Globus pallidus (tissue), 1 donor: ENCODE results near the gene CRYBG1.

Experiments
- DNase-seq: peaks from one replicate; pipeline ENCODE4 v3.0.0-alpha.2; 2015; ENCODE audit warnings: low spot score

Gene CRYBG1

DNA sequence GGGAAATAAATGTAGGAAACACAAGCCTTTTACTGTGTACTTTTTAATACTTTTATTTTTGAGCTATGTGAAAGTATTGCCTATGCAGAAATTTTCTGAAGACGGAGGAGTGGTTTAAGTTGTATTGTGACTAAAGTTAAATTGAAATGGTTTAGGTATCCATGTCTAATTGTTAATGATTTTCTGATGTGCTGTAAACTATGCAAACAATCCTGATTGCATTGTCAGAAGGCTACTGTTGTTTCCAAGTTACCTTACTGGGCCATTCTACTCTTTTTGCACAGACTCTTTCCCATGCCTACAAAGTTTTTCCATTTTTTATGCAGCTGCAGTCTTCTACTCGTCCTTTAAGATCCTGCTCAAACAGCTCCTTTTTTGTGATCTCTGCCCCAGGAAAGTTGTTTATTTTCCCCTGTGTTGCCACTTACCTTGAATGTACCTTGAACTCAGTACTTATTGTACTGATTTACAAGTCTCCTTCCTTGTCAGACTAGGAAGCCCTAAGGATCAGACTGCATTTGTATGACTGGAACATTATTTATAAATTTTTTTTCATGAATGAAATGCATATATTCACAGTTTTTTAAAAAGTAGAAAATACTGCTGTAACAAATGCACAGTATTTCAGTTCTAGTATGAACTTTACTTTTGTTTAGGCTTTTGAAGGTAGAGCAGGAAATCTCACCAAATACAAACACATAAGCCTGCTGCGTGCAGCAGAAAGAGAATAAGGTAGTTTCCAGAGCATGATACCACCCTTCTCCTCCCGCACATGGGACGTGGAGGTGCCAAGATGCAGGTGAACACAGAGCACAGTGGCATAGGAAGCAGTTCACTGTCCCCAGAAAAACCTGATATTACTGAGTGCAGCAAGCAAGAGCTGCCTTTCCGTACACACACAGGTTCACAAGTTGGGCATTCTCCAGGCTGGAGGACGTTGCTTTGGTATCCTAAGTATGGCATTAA is 97.8 kb downstream of the CRYBG1 start:
- DNase-seq = no peak

DNA sequence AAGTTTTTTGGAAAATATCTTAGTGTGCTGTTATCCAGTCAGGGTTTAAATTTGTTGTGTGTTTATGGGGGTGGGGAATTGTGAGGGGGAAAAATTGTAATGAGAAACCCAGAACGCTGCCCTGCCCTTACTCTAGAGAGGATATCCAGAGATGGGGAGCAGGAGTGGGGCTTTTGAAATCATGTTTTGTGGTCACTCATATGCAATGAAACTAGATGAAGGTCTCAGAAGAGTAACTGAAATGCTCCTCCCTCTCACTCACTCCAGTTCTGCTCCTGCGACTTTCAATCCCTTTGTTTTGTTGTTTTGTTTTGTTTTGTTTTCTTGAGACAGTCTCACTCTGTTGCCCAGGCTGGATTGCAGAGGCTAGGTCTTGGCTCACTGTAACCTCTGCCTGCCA is 100.0 kb downstream of the CRYBG1 start:
- DNase-seq = no peak

DNA sequence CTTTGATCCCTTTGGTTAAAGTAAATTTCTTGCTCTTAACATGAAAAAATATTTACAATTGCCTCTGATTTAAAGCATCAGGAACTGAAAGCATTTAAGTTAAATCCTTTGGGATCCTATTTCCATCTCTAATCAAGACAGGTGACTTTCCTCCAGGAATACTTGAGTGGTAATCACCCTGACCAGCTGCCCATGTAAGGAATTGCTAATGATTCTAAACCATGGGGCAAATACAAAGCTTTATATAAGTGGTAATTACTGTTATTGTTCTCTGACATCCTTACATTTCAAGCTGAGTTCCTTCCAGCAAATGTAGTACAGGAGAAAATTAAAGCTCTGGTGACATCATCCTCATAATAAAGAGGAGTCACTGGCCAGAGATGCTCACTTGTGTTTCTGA is 100.6 kb downstream of the CRYBG1 start:
- no peak for DNase-seq

DNA sequence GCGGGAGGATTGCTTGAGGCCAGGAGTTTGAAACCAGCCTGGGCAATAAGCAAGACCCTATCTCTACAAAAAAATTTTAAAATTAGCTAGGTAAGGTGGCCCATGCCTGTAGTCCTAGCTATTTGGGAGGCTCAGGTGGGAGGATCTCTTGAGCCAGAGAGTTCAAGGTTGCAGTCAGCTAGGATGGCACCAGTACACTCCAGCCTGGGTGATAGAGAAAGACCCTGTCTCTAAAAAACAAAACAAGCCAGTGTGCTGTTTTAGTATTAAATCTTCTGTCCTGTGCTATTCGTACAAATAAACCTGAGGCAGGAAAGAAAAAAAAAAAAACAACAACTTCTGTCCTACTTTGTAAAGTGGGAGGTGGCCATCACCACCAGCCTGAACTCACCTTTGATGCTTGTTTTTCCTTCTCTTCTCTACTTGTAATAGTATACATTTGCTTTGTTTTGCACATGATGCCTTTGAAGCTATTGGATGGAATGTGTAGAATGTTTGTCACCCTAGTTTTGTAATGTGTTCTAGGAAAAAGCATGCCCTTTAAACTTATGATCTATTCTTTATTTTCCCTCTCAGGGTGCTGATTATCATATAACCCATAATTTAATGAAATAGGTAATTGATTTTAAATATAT is 102.5 kb downstream of the CRYBG1 start:
- no peak for DNase-seq

DNA sequence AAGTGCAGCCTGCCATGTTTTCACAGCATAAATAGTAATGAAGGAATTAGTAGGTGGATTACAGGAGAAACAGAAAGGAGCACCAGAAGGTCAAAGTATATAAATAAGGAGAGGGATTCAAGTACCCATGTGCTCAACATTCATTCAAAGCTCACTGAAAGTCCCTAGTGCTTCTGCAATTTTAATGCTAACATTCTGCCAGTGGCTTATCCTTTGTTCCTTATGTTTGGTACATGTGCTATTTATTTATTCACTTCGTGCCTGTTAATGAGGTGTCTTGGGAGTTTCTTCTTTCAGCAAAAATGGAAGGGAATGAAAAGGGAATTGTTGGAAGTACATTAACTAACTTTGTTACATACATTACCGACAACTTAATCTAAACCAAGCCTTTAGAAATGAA is 105.7 kb downstream of the CRYBG1 start:
- DNase-seq = no peak

DNA sequence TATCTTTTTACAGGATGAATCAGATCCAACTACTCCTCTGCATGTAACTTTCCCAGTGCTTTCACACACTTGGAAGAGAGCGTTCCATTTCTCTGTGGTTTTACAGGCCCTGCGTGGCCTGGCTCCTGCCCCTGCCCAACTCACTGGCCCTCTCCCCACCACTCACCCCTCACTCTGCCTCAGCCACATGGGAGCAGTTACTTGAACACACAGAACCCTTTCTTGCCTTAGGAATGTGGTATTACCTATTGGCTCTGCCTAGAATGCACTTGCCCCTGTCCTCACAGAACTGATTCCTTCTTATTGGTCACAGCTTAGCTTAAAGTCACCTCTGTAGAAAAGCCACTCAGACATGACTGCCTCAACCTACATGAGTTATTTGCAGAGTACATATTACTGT is 108.4 kb downstream of the CRYBG1 start:
- DNase-seq = no peak

DNA sequence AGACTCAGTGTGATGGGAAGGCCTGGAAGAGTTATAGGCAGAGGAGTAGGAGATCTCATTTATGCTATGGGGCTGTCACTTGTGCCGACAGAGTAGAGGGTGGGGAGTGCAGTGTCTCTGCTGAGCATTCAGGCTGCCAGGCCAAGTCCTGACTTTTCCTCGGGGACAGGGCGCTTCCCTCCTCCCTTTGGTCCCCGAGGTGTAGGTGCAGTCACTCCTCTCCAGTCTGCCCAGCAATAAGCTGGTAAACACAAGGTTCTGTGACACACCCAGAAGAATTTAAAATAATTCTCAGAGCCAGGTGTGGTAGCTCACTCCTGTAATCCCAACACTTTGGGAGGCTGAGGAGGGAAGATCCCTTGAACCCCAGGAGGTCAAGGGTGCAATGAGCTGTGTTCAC is 109.4 kb downstream of the CRYBG1 start:
- no peak for DNase-seq

DNA sequence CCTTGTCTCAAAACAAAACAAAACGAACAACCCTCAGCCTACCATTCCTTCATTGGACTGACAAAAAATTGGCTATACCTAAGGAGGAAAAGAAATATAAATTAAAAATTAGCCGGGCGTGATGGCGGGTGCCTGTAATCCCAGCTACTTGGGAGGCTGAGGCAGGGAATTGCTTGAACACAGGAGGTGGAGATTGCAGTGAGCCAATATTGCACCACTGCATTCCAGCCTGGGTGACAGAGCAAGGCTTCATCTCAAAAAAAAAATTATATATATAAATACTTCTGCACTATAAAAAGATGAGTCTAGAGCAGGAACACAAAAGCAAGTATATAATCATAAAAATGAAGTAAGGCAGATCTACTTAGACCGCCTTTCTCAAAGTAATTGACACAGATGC is 109.8 kb downstream of the CRYBG1 start:
- no peak for DNase-seq

DNA sequence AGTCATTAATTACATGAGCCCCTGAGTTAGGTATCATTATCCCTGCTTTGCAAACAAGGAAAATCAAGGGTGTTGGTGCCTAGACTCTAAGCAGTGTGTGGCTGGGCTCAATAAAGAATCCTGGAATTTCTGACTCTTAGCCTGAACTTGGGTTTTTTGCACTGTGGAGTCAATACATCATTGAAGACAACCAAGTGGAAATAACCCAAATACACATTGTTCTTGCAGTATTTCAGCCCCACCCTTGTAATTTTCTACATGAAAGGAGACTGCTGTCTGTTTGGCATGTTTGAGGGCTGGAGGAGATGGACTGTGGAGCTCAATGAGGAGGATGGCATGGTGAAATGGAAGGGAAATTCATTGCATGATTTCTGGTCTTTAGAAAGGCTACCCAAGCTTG is 110.3 kb downstream of the CRYBG1 start:
- no peak for DNase-seq

DNA sequence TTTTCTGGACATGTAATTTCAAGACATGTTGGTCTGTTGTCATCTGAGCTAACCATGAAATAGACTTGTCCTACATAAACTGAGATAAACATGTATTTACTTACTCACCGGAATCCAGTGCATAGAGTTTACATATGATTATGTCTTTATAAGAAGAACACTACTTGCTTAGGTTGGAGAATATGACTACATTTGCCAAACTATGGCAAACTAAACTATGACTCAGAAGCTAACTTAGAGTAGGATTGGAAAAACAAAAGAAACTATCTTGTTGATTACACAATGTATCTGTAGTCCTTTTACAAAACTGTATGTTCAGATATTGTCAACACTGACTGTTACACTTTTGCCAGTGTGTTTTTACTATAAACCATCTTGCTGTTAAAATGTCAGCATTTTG is 113.3 kb downstream of the CRYBG1 start:
- DNase-seq = no peak

DNA sequence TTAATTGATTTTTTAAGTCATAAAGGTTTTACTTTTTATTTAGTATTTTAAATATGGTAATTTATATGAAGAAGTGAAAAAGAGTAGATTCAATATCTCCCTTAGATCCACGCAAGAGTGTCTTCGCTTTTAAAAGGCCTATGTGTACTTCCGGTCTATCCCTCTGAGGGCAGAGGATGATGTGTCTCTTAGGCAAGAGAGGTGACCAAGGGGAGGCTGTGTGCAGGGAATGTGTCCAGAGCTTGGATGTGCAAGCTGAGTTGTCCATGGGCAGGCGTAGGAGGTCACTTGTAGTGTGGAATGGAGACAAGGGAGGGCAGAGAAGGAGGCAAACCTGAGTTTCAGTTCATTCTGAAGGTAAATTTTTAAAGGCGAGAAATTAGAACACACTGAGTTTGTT is 113.9 kb downstream of the CRYBG1 start:
- no peak for DNase-seq

DNA sequence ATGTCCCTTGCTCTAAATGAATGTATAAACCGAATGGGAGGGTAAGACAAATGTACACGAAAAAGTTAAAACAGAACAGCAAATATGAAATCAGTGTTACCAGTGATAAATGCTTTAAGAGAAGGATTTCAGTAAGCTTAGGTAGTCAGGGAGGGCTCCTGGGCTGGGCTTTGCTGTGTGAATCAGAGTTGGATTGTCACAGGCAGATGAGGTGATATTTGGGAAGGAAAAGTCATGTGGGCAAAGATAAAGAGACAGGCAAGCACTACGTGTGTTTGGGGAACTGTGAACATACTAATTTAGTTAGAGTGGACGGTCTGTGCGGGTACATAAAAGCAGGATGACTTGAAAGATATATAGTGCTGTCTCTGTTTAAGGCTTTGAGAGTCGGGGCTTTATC is 114.8 kb downstream of the CRYBG1 start:
- no peak for DNase-seq

DNA sequence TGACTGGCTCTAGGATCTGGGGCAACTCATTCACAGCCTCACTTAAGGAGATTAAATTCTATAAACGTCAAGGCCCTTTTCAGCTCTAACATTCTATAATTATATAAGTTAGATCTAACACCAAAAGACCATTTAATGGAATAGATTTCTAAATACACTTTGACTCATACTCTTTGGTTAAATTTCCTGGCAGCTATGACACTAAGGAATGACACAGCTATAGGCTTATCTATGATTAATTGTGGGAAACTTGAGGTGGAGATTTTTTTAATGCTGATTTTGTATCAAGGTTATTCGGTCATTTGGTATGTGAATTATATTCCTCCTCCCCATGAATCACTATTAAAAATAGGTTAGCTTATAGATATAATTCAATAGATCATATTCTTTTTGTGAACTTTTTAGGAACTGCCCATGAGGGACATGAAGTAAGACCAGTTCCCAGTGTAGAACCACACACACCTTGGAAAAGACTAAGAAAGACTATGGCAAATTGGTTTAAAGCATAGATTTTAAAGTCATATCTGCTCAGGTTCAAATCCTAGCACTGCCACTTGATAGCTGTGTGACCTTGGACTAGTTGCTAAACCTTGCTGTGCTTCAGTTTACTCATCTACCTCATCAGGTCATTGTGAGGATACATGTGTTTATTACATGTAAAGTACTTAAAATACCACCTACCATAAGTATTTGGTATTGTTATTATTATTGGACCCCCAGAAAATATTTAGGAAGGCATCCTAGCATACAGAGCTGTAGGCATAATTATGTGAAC is 116.0 kb downstream of the CRYBG1 start:
- no peak for DNase-seq

DNA sequence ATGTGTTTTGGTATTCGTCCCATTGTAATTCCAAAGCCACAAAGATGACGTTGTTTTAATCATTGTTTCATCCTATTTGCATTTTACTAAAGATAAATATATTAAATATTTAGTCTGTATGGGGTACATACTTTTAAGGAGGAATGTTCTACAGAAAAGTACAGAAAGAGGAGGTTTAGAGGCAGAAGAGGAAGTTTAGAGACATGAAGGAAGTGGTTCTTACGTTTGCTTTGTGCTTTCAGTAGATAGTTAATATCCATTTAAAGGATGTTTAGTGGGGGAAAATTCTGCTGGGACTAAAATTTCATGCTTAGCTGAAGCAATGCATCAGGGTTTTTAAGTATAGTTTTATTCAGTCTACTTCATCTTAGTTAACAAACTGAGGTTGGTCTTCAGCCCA is 116.6 kb downstream of the CRYBG1 start:
- DNase-seq = no peak

DNA sequence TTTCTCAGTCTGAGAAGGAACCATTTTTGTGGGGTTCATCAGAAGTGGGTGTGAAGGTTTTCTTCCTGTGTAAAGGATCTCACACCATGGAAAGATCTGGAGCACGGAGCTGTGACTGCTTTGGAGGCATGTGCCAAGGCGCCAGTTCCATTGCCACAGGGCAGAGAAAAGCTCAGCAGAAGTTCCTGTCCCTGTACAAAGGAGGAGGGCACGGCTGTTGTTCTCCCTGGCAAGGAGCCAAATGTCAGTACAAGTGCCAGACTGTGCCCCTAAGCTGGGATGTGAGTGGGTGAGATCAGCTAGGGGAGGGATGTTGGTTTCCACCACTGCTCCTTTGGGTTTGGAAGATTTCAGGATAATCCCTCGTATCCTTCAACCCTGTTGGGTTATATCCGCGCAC is 117.3 kb downstream of the CRYBG1 start:
- no peak for DNase-seq

DNA sequence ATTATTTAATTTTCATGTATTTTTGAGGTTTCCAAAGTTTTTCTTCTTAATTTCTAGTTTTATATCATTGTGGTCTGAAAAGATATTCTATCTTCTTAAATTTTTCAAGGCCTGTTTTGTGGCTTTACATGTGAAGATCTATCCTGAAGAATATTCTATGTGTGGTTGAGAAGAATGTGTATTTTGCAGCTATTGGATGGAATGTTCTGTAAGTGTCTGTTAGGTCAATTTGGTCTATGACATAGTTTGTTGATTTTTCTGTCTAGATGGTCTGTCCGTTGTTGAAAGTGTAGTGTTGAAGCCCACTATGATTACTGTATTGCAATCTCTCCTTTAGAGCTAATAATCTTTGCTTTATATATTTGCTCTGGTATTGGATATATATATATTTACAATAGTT is 125.7 kb downstream of the CRYBG1 start:
- DNase-seq = no peak

DNA sequence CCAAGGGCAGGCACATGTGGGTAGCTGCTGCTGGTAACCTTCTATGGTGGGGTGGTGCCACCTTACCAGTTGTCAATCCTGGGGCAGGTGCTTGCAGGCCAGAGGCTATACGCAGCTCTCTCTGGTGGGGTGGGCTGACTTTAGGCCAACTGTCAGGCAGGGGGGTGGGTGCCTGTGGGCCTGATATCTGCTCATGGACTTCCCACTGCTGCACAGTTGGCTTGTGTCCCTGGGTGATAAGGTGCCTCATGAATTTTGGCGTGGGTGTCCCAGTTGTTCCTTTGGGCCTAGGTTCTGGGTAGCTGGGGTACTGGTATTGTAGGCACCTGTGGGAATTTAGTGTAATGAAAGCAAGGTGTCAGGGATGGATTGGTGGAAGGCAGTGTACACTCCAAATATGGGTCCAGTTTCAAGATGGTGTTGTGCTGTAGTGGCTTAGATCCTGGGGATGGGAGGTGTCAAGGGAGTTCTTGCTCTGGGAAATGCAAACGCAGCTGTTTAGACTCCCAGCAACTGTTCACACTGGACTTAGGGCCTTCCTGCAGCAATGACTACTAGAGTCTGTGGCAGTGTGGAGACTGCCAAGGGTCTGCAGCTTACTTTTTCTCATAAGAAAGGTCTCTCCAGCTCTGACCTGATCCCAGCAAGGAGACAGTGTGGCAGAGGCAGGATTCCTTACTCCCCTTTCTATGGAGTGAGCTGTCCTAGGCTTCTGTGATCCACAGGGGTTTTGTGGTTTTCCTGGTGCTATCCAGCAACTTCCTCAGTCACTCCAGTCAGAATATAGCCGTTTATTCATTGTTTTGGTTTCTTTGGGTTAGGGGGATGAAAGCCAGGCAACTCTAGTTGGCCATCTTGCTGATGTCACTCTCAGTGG is 128.2 kb downstream of the CRYBG1 start:
- no peak for DNase-seq

DNA sequence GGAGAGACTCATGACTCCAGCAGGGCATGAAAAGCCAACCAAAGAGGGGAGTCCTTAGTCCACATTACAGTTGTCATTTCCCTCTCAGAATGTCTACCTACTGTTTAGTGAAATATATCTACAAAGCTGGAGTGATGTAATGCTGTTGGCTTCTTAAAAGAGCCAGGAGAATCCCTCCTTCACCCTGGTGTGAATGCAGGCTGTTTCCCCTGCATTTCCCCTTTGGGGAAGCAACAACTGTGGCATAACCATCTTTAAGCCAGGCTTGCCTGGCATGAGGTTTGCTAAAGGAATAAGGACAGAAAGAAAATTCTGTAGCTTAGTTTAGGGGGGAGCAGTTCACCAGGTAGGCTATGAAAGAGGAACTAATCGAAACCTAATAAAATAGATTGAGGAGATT is 129.5 kb downstream of the CRYBG1 start:
- DNase-seq = no peak

DNA sequence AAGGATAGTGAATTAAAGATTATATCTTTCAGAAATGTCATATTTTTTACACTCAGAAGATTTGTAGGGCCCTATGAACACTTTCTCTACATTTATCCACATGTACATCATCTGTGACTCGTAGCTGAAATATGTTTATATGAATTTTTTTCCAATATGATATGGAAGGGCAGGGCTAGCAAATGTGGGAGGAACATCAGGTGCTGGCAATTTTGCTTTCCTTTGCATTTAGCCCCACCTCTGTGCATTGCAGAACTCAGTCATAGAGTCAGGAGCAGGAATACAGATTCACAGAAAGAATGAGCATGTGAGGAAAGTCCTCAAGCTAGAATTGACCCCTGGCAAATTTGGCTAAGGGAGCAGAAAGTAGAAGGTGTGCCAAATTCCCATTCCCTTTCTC is 129.9 kb downstream of the CRYBG1 start:
- DNase-seq = no peak

DNA sequence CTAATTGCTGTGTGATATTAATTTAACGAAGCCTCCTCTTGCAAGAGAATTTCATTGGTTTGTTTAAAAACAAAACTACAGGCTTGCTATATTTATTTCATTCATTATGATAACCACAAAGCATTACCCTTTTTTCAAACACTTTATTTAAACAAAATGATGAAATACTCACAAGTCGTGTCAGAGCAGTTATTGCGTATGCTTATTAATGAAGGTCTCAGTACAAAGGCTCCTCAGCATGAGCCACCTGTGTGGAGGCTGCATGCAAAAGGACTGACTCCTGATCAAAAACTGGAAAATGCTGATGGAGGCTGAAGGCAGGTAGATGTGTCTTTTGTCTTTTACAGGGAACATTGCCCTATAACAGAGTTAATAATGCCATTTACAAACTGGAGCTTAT is 130.5 kb downstream of the CRYBG1 start:
- no peak for DNase-seq

DNA sequence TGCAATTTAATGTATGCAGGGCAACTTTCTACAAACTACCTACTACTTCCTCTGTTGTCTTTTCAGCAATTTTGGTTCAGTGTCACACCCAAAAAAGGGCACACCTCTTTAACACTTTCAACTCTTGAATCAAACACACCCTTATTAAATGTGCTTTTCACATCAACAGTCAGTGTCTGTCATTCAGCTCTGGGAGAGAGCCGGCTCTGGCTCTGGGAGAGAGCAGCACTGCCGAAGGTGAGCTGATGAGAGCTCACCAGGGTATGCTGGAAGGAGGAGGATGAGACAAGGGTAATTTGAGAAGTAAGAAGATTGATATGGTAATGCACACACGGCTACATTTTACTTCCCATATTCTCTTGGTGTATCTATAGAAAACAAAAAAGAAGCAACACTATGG is 134.5 kb downstream of the CRYBG1 start:
- no peak for DNase-seq

DNA sequence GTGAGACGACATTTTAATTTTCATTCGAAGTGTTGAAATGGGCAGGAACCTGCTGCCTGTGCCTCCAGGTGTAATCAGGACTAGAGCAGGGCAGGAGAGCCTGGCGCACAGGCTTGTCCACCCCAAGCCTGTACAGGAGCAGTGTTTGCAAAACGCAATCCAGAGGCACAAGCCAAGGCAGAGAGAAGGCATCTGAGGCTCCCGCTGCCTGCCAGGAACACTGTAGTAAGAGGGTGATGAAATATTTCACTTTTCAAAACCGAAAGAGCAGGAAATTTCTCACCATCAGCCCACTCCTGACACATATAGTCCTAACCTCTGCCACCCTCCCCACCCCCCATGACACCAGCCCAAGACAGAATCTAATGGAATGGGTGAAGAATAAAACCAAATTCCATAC is 136.3 kb downstream of the CRYBG1 start:
- no peak for DNase-seq
